Ishikawa (cell line): ENCODE data around the gene ADM.

Source experiments
- CEBPB ChIP-seq: IDR thresholded peaks from 2 replicates; pipeline ENCODE4 v1.6.1; 2012
- CREB1 ChIP-seq: IDR thresholded peaks from 2 replicates; pipeline ENCODE4 v1.6.1; 2012; ENCODE audit warnings: low read depth
- EGR1 ChIP-seq: IDR thresholded peaks from 2 replicates; pipeline ENCODE4 v1.6.1; 2012
- EP300 ChIP-seq: IDR thresholded peaks from 2 replicates; pipeline ENCODE4 v1.6.1; 2012; ENCODE audit warnings: borderline replicate concordance
- FOXM1 ChIP-seq: IDR thresholded peaks from 2 replicates; pipeline ENCODE4 v1.6.1; 2012; ENCODE audit warnings: low read depth, borderline replicate concordance
- NFIC ChIP-seq: IDR thresholded peaks from 2 replicates; pipeline ENCODE4 v1.6.1; 2012
- RAD21 ChIP-seq: IDR thresholded peaks from 2 replicates; pipeline ENCODE4 v1.6.1; 2012; ENCODE audit warnings: low read depth
- TAF1 ChIP-seq: IDR thresholded peaks from 2 replicates; pipeline ENCODE4 v1.6.1; 2012; ENCODE audit warnings: low read depth, mild to moderate bottlenecking
- TCF12 ChIP-seq: IDR thresholded peaks from 2 replicates; pipeline ENCODE4 v1.6.1; 2012; ENCODE audit warnings: low read depth
- TEAD4 ChIP-seq: IDR thresholded peaks from 2 replicates; pipeline ENCODE4 v1.6.1; 2012
- YY1 ChIP-seq: IDR thresholded peaks from 2 replicates; pipeline ENCODE4 v1.6.1; 2012; ENCODE audit warnings: low read depth
- ZBTB7A ChIP-seq: IDR thresholded peaks from 2 replicates; pipeline ENCODE4 v1.6.1; 2012; ENCODE audit warnings: low read depth
- TF ChIP-seq, protein P1 (sequence below): IDR thresholded peaks from 2 replicates; pipeline ENCODE4 v1.6.1; 2012
- TF ChIP-seq, protein P2 (sequence below): IDR thresholded peaks from 2 replicates; pipeline ENCODE4 v1.6.1; 2012; ENCODE audit warnings: low read depth, mild to moderate bottlenecking
- TF ChIP-seq, protein P3 (sequence below): IDR thresholded peaks from 2 replicates; pipeline ENCODE4 v1.6.1; 2012

ADM gene

DNA sequence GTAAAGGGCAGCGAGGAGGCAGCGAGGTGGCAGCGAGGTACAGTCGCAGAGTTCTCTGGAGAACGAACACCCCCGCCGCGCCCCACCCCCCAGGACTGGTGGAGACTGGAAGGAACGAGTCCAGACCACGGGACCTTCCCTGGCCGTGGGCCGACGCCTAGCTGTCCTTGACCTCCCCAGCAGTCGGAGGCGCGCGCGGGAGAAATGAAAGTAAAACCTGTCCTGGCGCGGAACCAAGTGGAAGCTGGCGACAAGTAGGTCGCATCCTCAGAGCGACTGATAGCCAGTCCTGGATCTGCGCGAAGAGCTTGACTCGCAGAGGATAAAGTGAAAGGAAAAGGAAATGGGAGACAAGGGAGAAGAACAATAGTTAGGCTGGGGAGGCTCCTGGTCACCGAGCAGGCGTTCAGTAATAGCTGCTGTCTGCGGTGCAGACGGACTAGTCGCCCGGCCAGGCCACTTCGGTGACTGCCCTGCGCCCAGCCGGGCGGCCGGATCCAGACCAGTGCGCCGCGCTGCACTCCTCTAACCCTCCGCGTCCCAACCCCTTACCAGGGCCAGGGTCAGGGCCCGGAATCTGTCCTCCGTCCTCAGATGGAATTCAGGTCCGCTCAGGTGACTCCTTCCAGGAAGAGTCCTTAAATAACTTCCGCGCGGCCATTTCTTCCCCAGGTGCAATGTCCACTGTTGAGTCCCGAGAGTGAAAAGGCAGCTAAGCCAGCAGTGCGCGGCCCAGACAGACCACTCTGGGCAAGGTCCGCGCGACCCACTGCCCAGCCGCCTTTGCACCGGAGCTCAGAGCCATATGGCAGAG is 1.9 kb upstream of the ADM start:
- peak; percentile 33; the same call in 1 of the 2 replicates for TF ChIP-seq TCF12
- TF ChIP-seq TAF1 = peak; percentile 51; the same call in 1 of the 2 replicates
- TF ChIP-seq RAD21 = no peak
- peak; percentile 71 for TF ChIP-seq YY1
- TF ChIP-seq, protein P1, sequence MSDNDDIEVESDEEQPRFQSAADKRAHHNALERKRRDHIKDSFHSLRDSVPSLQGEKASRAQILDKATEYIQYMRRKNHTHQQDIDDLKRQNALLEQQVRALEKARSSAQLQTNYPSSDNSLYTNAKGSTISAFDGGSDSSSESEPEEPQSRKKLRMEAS = peak; percentile 22; the same call in 1 of the 2 replicates
- peak; percentile 49 for TF ChIP-seq NFIC
- TF ChIP-seq, protein P2, sequence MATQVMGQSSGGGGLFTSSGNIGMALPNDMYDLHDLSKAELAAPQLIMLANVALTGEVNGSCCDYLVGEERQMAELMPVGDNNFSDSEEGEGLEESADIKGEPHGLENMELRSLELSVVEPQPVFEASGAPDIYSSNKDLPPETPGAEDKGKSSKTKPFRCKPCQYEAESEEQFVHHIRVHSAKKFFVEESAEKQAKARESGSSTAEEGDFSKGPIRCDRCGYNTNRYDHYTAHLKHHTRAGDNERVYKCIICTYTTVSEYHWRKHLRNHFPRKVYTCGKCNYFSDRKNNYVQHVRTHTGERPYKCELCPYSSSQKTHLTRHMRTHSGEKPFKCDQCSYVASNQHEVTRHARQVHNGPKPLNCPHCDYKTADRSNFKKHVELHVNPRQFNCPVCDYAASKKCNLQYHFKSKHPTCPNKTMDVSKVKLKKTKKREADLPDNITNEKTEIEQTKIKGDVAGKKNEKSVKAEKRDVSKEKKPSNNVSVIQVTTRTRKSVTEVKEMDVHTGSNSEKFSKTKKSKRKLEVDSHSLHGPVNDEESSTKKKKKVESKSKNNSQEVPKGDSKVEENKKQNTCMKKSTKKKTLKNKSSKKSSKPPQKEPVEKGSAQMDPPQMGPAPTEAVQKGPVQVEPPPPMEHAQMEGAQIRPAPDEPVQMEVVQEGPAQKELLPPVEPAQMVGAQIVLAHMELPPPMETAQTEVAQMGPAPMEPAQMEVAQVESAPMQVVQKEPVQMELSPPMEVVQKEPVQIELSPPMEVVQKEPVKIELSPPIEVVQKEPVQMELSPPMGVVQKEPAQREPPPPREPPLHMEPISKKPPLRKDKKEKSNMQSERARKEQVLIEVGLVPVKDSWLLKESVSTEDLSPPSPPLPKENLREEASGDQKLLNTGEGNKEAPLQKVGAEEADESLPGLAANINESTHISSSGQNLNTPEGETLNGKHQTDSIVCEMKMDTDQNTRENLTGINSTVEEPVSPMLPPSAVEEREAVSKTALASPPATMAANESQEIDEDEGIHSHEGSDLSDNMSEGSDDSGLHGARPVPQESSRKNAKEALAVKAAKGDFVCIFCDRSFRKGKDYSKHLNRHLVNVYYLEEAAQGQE = no peak
- no peak for TF ChIP-seq CEBPB
- TF ChIP-seq, protein P3, sequence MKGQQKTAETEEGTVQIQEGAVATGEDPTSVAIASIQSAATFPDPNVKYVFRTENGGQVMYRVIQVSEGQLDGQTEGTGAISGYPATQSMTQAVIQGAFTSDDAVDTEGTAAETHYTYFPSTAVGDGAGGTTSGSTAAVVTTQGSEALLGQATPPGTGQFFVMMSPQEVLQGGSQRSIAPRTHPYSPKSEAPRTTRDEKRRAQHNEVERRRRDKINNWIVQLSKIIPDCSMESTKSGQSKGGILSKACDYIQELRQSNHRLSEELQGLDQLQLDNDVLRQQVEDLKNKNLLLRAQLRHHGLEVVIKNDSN = peak; percentile 32

DNA sequence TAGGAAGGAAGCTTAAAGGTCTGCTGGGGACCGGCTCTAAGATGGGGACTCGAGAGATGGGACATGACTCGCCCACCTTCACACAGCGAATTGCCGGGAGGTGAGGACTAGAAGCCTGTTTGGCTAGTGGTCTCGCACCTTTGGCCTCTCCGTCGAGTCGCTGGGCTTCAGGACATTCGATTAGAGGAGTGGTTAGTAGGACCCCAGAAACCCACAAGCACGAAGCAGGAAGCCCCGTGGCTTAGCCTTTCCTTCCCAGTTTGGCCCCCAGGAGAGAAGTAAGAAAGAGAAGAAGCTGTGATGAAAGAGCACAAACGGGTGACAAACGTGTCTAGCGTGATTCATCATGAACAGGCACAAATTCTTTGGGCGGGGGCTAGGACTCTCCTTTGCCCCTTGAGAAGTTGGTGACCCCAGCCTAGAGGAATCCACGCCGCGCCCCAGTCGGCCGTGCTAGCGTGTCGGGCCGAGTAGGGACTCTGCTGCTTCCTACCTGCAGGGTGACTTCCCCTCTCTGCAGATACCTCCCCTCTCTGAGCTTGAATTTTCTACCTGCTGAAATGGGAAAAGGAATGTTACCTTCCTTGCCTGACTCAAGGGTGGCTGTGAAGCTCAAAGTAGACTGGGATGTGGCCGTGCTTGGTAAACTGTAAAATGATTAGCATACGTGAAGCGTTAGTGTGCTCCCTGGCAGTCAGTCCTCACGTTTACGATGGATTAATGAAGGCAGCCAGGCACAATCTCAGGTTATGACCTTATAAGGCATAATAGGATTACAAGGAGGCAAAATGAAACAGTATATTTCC is 1.1 kb upstream of the ADM start:
- no peak for TF ChIP-seq EGR1
- TF ChIP-seq EP300 = 0 out of 2 replicates have a peak, but pooled peaks have one; percentile 20
- TF ChIP-seq, protein P1 = peak; percentile 37
- 0 out of 2 replicates have a peak, but pooled peaks have one; percentile 1 for TF ChIP-seq YY1
- TF ChIP-seq TAF1 = peak; percentile 49; the same call in 1 of the 2 replicates
- no peak for TF ChIP-seq ZBTB7A

DNA sequence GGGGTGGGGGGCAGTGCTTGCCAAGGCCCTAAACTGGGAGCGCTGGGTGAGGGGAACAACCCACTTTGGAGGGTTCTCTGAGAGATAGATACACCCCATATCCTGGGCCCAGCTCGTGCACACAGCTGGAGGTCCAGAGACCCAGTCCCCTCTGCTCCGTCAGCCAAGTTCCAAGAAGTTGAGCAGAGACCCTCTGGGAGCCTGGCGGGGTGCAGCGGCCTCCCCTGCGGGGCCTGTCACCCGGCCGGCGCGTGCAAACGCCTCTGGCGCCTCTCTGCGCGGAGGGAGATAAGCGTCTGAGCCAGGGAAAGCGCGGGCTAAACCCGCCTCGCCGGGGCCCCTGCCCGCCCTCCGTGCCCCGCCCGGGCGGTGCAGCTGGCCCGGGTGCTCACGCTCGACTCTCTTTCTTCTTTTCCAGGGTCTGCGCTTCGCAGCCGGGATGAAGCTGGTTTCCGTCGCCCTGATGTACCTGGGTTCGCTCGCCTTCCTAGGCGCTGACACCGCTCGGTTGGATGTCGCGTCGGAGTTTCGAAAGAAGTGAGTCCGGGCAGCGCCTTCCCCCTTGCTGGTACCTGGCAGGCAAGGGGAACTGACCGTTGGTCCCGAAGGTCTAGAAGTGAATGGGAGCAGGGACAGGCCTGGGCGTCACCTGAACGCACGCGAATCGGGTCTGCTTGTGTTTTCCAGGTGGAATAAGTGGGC is 540 bp downstream of the ADM start:
- no peak for TF ChIP-seq TEAD4

DNA sequence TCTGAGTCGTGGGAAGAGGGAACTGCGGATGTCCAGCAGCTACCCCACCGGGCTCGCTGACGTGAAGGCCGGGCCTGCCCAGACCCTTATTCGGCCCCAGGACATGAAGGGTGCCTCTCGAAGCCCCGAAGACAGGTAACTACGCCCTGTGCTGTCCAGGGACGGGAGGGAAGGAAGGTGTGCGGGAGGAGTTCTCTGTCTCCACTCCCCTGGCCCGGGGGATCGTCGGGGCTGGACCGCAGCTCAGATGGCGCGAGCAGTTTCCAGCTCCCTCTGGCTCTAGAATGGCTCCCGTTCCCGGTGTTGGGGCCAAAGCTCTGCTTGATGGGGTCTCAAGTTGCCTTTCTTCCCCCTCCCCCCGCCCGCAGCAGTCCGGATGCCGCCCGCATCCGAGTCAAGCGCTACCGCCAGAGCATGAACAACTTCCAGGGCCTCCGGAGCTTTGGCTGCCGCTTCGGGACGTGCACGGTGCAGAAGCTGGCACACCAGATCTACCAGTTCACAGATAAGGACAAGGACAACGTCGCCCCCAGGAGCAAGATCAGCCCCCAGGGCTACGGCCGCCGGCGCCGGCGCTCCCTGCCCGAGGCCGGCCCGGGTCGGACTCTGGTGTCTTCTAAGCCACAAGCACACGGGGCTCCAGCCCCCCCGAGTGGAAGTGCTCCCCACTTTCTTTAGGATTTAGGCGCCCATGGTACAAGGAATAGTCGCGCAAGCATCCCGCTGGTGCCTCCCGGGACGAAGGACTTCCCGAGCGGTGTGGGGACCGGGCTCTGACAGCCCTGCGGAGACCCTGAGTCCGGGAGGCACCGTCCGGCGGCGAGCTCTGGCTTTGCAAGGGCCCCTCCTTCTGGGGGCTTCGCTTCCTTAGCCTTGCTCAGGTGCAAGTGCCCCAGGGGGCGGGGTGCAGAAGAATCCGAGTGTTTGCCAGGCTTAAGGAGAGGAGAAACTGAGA is 1.4 kb downstream of the ADM start:
- TF ChIP-seq FOXM1 (no peak), TCF12 (no peak), TAF1 (no peak)

DNA sequence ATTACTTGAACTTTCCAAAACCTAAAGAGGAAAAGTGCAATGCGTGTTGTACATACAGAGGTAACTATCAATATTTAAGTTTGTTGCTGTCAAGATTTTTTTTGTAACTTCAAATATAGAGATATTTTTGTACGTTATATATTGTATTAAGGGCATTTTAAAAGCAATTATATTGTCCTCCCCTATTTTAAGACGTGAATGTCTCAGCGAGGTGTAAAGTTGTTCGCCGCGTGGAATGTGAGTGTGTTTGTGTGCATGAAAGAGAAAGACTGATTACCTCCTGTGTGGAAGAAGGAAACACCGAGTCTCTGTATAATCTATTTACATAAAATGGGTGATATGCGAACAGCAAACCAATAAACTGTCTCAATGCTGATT is 2.1 kb downstream of the ADM start:
- TF ChIP-seq EP300 (no peak), FOXM1 (no peak), TEAD4 (no peak), EGR1 (no peak), NFIC (no peak), RAD21 (no peak), CREB1 (no peak), CEBPB (no peak), ZBTB7A (no peak), TCF12 (no peak), YY1 (no peak)
- TF ChIP-seq, protein P1 = no peak
- TF ChIP-seq, protein P2 = no peak
- TF ChIP-seq, protein P3 = no peak
